ENCODE data around the gene GRIN2A.

GRCh38 chr16:9971907-9972306 is 210.3 kb downstream of the GRIN2A start:
- no peak for TF ChIP-seq RFX5 (IDR thresholded peaks at IDR 0.05)
- no peak for TF ChIP-seq CTCF (IDR thresholded peaks at IDR 0.05)
- TF ChIP-seq POLR2A (IDR thresholded peaks at IDR 0.05; ENCODE audit: low read length) = no peak
